Activated CD4-positive, alpha-beta T cell treated with anti-CD3 and anti-CD28 coated beads, Interleukin-2, Interleukin-6, amounts not matched to agents 100 ng/mL and 50 ng/mL, durations not matched to agents 16 hours and 8 hours (primary cell): Measurements from ENCODE around the gene SYPL1.

ENCODE experiments used
- DNase-seq: peaks from one replicate; pipeline ENCODE4 v3.0.0-alpha.2; 2020

Gene SYPL1

DNA sequence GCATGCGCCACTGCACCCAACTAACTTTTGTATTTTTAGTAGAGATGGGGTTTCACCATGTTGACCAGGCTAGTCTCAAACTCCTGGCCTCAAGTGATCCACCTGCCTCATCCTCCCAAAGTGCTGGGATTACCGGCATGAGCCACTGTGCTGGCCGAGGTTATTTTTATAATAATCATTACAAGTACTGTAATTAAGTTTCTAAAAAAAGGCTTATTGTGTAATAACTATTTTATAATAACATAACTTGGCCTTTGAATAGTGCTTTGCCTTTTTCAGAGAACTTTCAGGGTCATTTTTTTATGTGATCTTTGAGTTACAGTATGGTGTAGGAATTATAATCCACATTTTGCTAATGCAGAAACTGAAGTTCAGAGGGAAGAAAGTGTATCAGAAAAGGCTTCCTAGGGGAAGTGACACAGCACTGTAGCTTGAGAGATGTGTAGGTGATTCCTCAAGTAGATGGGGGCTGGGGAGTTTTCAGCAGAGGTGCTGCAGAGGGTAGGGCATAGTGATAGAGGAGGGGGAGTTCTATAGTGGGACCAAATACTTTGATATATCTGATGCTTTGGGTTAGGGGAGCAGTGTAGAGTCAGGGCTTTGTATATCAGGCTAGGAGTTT lies 9.2 kb upstream of the SYPL1 start:
- DNase-seq, result no peak

DNA sequence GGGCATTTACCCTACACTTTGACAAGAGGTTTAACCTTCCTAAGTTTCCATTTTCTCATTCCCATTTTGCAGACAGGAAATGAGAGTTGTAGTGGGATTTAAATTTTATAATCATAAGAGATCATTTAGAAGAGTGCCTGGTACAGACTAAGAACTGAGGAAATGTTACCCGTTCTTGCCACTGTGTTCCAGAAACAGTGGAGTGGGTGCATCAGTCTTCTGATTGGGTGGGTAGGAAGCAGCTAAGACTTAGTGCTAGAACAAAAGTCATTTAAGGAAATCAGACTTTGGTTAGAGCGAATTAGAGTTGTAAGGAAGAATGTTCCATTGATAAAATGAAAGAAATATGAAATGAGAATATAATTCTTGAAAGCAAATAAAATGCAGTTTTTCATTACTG lies 8.4 kb upstream of the SYPL1 start:
- DNase-seq, result no peak

DNA sequence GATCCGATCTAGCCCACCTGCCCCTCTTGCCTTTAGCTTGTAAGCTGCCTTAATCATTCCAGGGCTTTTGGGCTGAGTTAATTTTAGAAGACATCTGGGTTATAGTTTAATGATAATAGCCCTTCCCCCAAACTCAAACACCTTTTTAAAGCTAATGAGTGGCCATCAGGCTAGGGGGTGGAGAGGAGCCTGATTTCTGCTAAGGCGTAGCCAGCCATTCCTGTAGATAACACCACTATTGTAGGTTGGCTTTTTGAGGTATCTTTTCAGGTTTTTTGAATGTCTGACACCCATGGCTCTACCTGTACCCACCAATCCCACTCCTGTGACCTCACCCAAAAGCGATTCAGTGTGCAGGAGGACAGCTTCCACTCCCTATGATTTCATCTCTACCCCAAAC lies 7.6 kb upstream of the SYPL1 start:
- no peak for DNase-seq

GRCh38 chr7:106117786-106118544 lies 5.9 kb upstream of the SYPL1 start:
- DNase-seq, result no peak

- DNase-seq, result no peak
Measured at GRCh38 chr7:106116161-106116704, 4.1 kb upstream of the SYPL1 start.

GRCh38 chr7:106114716-106115383 lies 2.7 kb upstream of the SYPL1 start:
- DNase-seq, result no peak

DNA sequence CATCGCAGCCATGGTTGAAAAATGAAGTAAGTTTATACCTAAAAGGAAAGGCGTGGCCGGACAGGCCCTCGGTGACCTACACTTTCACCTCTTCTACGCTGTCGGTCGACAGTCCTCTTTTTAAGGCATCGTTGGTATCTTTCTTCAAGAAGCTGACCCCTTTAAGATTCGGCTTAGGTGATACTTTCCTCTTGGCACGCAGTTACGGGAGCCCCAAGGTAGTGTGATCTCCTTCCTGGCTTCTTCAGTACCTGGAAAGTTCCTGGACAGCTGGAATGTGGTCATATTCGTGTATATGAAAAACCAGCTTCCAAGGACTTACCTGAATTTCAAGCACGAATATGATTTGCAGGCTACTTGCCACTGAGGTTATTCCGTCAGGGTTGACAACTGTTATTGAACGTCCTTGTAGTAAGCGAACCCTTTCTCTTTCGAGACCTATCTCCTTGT lies 885 bp upstream of the SYPL1 start:
- no peak for DNase-seq

DNA sequence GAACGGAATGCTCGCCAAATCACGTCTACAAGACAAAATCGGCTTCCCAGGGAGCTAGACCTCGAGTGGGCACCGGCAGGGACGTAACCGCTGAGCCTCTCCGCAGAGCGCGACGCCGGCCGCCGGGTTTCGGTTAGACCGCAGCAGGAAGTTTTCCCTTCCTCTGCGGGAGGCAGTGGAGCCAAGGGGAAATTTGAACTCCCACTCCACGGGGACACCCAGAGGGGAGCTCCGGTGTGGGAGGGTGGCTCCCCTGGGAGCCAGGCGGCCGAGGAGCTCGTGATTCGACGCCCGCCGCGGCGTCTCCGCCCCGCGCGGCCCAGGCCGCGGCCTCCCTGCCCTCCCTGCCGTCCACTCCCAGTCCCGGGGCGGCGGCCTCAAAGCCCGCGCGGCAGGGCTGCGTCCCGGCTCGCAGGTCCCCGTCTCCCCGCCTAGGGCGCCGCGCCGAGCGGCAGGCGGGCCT lies 426 bp downstream of the SYPL1 start:
- peak; percentile 54 for DNase-seq

- no peak for DNase-seq
Measured at GRCh38 chr7:106110885-106111654, 1.0 kb downstream of the SYPL1 start.

- DNase-seq, result no peak
Measured at GRCh38 chr7:106110238-106110560, 1.9 kb downstream of the SYPL1 start.

DNA sequence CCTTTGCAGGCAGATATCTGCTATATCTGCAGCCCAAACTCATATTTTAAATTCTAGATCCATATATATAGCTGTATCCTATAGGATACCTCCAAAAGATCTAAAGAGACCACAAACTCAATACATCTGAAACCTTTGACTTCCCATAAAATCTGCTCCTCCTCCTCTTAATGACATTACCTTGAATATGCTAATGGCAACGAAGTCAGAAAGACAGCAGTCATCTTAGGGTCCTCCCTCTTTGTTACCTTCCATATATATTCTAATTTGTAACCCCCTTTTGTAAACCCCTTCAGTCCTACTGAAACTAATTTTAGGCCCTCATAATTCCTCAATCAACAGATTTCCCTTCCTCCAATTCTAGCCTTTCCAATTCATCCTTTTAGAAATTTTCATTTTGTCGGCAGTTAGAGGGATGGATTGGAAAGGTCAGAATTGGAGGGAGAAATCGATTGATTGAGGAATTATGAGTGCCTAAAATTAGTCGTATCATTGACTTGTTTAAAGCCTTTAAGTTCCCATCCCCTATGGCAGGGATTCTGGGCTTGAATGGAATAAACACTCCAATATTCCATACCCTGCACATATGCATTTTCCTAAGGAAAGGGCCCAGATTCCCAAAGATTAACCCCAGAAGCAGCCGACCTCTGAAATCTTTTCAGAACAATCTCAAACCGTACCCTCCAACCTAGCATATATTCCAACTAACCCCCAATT lies 2.4 kb downstream of the SYPL1 start:
- no peak for DNase-seq

GRCh38 chr7:106108991-106109390 lies 3.1 kb downstream of the SYPL1 start:
- DNase-seq, result peak; percentile 52

- DNase-seq, result no peak
Measured at GRCh38 chr7:106104721-106105260, 7.3 kb downstream of the SYPL1 start.

GRCh38 chr7:106102387-106102966 lies 9.6 kb downstream of the SYPL1 start:
- DNase-seq, result no peak

- DNase-seq, result no peak
Measured at GRCh38 chr7:106101726-106102125, 10.4 kb downstream of the SYPL1 start.

- no peak for DNase-seq
Measured at GRCh38 chr7:106100863-106101629, 11.1 kb downstream of the SYPL1 start.

DNA sequence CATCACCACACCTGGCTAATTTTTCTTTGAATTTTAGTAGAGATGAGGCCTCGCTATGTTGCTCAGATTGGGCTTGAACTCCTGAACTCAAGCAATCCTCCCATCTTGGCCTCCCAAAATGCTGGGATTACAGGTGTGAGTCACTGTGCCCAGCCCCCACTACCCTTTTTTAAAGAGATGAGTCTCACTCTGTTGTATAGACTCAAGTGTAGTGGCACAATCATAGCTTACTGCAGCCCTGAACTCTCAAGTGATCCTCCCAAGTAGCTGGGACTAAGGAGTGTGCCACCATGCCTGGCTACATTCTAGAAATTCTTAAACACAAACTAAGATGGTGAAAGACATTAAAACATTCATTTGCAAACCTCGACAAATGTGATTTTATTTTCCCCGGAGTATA lies 12.6 kb downstream of the SYPL1 start:
- no peak for DNase-seq

GRCh38 chr7:106098889-106099288 lies 13.2 kb downstream of the SYPL1 start:
- no peak for DNase-seq

DNA sequence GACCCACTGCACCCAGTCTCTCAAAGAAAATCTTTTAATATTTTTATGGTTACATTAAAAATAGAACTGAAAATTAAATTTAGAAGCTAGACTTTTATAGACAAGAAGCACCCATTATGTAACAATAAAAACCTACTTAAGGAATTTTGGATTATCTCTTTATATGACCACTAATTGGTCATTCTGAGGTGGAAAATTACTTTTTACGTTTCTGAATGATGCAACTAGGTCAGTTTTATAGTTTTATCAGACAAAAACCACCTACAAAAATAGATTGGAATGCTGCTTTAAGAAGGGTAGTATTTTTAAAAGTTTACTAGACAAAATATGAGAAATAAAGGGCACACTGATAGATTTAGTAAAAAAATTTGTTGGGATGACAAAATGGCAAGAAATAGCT lies 16.5 kb downstream of the SYPL1 start:
- DNase-seq, result no peak

DNA sequence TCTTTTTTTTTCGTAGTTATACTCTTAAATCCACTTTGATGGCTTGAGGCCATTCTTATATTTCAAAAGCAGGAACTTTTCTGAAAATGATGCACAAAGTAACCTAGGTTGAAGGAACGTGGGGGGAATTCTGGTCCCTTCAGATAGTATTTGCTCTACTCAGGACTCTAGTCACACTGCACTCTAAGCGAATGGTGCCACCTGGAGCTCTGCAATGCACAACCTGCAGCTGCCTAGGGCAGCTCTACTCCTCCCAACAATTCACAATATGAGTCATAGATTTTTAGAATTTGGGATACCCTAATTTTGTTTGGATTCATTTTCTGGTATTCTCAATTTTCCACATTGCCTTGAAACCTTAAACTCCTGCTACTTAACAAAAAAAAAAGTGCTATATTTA lies 17.3 kb downstream of the SYPL1 start:
- no peak for DNase-seq

GRCh38 chr7:106092204-106092603 lies 19.9 kb downstream of the SYPL1 start:
- no peak for DNase-seq
